HG03139 (cell line): Measurements from ENCODE around the gene ERBB3.

Source experiments
- ATAC-seq: cut with Tn5 transposase; IDR thresholded peaks from one replicate; pipeline ENCODE4 v1.9.1; 2021; ENCODE audit not compliant: unreplicated experiment

Gene ERBB3

DNA sequence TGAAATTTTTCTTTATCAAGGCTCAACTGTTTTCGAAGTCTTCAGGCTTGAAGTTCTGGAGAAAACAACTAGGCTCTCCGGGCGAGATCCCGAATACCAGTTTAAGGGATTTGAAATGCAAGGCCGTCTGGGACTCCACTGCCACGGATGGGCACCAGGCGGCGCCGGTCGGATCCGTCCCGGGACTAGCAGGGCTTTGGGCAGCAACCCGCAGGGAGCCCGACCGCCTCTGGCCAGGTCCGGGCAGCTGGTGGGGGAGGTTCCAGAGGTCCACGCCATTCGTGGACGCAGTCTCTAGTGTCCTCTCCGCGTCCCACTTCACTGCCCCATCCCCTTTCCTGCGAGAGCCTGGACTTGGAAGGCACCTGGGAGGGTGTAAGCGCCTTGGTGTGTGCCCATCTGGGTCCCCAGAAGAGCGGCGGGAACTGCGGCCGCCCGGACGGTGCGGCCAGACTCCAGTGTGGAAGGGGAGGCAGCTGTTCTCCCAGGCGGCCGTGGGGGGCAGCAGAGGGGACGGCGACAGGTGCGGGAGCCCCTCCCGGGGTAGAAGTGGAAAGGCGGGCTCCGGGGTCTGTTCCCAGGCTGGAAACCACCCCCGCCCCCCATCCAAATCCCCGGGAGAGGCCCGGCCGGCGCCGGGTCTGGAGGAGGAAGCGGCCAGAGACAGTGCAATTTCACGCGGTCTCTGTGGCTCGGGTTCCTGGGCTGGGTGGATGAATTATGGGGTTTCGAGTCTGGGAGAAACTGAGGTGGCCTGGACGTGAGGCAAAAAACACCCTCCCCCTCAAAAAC lies 838 bp upstream of the ERBB3 start:
- peak; percentile 57 for ATAC-seq

DNA sequence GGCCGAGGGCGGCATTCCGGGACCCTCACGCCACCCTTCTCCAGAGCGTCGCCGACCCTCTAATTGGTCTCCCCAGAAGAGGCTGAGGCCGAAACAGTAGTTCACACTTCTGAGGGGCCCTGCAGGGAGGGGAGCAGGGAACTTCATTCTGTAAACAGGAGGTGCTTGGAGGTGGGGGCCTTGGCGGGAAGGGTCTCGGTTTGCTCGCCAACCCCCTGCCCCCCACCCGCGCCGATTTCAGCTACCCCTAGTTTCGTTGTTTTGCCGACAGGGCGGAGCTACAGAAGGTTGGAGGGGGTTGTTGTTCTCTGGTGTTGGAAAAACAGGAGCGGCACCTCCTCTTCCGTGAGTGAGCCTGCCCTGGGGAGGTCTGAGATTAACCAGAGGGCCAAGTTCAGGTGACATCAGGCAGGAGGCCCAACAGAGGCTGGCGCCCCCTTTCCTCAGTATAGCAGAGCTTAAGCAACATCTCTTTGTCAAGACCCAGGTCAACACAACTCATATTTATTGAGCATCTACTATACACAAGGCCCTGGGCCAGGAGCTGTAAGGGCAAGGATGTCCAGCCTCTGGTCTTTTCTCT lies 682 bp downstream of the ERBB3 start:
- no peak for ATAC-seq

DNA sequence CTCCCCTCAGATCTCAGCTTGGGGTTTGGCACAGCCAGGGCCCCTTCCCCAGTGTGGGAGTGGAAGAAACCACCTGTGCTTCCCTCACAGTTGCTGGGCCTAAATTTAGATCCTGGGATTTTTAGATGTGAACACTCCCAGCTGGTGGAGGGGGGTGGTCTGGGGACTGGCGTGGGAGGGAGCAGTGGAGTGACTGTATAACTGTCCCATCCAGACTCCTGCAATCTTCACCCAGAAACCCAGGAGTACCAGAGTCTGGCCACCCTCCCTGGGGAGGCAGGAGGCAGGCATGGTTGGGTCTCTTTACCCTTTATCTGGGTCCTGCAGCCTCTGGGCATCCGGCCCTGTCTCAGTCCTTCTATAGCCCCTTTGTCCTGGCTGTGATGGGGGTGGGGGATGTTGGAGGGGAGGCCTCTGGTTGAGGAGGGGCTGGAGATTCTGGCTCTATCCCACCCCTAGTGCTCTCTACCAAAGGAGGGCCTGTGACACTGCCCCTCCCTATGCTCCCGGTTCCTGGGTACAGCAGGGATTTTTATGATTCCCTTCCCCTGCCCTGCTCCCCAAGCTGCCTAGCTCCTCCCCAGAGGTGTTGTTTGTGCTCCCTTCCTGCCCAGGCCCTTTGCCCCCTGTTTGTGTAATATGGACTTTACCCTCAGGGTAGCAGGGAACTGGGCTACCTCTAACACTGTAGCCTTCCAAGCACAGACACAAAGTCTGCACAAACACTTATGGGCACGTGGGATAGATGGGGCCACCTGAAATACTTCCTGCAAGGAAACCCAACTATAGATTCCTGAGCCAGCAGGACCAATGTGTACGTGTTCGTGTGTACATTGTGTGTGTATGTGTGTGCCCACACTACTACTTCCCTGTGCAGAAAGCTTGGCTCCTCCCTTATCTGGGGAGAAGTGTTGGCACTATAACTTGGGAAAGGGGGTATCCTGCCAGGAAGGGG lies 1.7 kb downstream of the ERBB3 start:
- ATAC-seq, result no peak

DNA sequence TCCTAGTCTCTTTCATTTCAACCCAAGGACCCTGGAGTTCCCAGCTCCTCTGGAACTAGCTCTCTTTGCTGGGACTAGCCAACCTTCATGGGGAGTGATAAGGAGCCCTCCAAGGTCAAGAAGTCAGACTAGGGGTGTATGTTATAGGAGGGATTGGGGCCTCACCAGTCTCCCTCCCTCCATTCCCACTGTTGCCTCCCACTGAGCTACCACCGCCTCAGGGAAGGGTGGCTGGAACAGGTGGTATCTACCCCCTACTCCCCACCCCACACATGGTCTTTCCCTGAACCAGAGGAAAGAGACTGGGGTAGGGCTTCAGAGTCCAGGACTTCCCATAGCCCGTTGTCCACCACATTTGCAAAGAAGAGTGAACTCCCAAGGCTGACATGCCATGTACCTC lies 2.4 kb downstream of the ERBB3 start:
- ATAC-seq, result no peak

DNA sequence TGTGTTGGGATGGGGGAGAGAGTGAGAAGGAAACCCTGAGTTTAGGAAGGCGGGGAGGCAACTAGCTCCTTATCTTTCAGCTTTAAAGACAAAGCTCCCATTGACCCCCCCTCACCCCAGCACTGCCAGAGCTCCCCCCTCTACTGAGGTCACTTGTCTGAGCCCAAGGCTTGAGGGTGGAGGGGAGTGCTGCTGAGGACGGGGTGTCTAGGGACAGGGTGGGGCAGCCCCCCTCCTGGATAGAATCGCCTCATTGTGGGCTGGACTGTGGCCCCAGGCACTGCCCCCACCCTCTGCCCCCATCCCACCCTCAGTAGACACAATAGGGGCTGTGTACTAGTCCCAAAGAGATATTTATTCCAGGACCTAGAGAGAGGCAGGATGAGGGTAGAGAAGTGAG lies 3.0 kb downstream of the ERBB3 start:
- ATAC-seq, result no peak

DNA sequence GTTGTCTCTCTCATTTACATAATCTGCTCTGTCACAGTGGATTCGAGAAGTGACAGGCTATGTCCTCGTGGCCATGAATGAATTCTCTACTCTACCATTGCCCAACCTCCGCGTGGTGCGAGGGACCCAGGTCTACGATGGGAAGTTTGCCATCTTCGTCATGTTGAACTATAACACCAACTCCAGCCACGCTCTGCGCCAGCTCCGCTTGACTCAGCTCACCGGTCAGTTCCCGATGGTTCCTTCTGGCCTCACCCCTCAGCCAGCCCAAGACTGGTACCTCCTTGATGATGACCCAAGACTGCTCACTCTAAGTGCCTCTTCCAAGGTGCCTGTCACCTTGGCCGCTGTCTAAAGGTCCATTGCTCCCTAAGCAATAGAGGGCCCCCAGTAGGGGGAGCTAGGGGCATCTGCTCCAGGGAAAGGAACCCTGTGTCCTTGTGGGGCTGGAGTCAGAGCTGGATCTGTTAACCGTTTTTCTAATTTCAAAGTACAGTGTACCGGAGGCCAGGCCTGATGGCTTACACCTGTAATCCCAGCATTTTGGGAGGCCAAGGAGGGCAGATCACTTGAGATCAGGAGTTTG lies 5.1 kb downstream of the ERBB3 start:
- ATAC-seq, result no peak

DNA sequence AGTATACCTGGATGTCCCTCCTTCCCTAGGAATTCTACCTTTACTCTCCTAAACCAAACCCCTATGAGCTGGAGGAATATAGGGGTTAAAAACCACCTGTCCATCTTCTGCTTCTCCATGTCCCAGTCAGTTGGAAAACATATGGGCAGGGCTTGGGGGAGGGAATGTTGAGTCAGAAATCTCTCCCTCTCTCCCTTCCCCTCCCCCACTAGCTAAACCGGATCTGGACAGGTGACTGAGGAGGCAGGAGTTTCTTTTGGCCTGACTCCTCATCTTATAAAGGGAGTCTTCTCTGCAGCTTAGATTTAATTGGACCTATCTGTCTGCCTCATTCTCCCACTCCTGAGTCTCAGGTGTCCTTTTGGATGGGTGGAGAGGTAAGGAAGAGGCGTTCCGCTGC lies 6.1 kb downstream of the ERBB3 start:
- ATAC-seq, result no peak

DNA sequence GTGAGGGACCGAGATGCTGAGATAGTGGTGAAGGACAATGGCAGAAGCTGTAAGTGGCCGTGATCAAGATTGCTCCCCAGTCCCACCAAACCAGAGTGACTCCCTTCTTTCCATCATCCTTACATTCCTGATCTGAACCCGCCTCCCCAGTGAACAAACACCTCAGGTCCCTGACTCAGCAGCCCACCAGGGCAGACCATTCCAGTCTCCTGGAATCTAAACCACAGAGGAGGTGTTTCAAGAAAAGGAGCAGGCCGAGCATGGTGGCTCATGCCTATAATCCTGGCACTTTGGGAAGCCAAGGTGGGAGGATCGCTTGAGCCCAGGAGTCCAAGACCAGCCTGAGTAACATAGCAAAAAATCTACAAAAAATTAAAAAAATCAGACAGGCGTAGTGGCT lies 6.6 kb downstream of the ERBB3 start:
- no peak for ATAC-seq

DNA sequence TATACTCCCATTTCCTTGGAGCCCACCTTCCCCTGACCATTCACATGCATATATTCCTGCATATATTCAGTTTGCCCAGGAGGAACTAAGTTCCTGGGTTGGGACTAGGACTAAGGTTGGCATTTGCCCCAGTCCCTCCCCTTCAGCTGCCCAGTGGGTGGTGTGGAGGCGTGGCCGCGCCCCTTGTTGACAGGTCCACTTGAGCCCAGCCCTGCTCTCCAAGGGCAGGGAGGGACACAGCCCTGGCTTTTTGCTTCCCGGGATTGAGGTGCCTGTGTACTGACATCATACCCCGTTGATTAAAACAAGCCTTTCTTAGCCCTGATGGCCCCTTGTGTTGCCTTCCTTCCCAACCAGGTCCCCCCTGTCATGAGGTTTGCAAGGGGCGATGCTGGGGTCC lies 7.3 kb downstream of the ERBB3 start:
- no peak for ATAC-seq

DNA sequence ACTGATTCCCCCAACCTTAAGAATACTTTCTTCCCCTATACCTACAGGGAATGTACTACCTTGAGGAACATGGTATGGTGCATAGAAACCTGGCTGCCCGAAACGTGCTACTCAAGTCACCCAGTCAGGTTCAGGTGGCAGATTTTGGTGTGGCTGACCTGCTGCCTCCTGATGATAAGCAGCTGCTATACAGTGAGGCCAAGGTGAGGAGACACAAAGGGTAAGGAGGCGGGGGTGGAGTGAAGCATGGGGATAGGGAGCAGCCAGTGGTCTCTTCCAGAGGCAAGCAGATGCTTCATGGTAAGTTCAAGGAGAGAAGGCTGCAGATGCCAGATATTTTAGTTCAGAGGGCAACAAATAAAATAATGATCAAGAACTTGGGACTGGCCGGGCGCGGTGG lies 17.8 kb downstream of the ERBB3 start:
- no peak for ATAC-seq

DNA sequence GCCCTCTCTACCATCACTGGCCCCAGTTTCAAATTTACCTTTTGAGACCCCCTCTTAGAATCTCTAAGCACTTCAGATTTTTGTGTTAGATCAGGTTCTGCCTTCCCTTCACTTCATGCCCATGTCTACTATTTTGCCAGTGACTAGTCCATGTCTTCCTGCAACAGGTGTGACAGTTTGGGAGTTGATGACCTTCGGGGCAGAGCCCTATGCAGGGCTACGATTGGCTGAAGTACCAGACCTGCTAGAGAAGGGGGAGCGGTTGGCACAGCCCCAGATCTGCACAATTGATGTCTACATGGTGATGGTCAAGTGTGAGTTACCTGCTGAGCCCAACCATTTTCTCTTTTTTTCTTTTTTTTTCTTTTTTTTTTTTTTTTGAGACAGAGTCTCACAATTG lies 18.6 kb downstream of the ERBB3 start:
- no peak for ATAC-seq

DNA sequence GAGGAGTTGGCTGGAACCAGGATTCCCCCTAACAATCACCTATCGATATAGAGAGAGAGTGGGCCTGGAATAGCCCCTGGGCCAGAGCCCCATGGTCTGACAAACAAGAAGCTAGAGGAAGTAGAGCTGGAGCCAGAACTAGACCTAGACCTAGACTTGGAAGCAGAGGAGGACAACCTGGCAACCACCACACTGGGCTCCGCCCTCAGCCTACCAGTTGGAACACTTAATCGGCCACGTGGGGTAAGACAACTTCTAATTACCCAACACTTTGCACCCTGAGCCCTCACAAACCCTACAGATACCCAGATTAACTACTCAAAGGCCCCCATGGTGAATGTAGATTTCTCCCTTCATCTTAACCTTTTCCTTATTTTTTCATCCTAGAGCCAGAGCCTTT lies 19.8 kb downstream of the ERBB3 start:
- no peak for ATAC-seq

DNA sequence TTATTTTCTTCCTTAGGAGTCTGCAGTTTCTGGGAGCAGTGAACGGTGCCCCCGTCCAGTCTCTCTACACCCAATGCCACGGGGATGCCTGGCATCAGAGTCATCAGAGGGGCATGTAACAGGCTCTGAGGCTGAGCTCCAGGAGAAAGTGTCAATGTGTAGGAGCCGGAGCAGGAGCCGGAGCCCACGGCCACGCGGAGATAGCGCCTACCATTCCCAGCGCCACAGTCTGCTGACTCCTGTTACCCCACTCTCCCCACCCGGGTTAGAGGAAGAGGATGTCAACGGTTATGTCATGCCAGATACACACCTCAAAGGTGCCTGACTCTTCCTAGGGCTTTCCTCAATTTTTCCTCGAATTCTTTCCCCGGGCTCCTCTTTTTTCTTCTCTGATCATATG lies 21.1 kb downstream of the ERBB3 start:
- ATAC-seq, result no peak

DNA sequence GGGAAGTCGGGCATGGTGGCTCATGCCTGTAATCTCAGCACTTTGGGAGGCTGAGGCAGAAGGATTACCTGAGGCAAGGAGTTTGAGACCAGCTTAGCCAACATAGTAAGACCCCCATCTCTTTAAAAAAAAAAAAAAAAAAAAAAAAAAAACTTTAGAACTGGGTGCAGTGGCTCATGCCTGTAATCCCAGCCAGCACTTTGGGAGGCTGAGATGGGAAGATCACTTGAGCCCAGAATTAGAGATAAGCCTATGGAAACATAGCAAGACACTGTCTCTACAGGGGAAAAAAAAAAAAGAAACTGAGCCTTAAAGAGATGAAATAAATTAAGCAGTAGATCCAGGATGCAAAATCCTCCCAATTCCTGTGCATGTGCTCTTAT lies 22.7 kb downstream of the ERBB3 start:
- no peak for ATAC-seq

DNA sequence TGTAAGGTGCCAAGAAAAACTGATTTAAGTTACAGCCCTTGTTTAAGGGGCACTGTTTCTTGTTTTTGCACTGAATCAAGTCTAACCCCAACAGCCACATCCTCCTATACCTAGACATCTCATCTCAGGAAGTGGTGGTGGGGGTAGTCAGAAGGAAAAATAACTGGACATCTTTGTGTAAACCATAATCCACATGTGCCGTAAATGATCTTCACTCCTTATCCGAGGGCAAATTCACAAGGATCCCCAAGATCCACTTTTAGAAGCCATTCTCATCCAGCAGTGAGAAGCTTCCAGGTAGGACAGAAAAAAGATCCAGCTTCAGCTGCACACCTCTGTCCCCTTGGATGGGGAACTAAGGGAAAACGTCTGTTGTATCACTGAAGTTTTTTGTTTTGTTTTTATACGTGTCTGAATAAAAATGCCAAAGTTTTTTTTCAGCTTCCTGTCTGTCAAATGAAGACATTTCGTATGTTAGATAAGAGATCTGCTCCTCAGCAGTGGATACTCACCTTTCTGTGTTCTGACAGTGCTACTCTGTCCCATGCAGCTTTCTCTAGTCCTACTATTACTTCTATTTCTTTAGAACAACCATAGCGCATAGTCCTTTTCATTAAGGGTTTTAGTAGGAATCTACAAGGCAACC lies 23.2 kb downstream of the ERBB3 start:
- no peak for ATAC-seq

DNA sequence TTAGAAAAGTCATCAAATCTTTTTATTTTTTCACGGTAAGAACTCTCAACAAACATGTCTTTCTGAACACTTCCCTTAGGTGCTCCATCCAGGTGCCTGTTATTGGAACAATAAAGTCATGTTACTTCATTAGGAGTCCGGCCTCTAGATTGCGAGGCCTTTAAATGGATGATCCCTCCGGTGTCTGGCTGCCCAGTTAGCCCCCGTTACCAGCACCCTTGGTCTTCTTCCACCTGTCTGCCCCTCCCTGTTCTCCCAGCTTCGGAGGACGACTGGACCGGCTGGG lies 23.8 kb downstream of the ERBB3 start:
- ATAC-seq, result no peak

DNA sequence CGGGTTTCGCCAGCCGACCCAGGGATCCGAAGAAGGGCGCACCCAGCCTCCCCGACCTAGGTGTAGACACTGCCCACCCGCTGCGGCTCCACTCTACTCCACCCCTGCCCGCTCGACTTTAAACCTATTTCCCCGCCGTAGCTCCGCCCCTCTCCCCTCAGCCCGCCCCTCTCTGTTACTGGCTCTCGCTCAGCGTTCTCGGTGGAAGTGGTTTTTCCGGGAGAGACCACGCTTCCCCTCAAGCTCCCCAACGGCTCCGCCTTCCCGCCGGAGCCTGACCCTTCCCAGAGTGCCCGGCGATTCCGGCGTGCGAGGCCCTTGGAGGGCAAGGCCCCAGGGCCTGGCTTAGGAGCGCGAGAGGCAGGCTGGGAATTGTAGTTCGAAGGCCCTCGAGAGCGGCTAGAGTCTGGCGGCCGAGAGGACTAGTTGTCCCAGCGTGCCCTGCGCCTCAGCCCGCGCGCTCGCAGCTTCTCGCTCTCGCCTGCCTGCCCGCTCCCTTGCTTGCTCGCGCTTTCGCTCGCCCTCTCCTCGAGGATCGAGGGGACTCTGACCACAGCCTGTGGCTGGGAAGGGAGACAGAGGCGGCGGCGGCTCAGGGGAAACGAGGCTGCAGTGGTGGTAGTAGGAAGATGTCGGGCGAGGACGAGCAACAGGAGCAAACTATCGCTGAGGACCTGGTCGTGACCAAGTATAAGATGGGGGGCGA lies 24.3 kb downstream of the ERBB3 start, which contains the start of gene PA2G4:
Gene PA2G4, plus strand, starts transcription at position 451 of the 706 bp plus-strand sequence. Its CDS starts 179 bp downstream, at position 630.
- peak; percentile 91 for ATAC-seq

DNA sequence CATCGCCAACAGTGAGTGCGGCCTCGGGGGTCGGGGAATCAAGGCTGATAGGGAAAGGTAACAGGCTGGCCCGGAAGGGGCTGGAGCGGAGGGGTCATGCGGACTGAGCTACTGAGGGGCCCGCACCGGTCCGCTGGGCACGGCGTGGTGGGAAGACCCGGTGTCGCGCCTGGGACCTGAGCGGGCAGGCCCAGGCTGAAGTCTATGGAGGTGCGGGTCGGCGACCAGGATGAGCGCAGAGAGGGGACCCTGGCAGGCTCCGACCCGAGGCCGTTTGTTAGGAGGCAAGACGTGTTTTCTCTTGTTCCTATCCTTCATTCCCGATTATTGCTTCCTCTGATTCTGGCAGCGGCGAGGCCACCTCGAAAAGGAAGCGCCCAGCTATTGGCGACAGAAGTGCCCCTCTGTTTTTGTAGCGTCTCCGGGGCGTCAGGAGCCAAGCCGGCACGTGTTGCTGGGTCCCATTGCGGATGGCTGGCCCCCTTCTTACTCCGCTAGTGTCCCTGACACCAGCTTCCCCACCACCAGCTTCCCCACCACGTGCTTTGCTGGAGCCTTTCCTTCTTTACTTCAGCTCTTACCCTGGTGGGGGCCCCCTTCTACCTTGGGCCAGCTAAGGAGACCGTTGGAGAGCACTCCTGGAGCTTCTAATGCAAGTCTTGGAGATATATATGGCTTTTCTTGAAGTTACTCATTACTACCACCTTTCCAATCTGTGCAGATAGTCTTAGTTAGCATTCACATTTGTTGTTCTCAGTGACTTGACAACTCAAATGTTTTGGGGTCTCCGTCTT lies 25.0 kb downstream of the ERBB3 start:
- no peak for ATAC-seq

DNA sequence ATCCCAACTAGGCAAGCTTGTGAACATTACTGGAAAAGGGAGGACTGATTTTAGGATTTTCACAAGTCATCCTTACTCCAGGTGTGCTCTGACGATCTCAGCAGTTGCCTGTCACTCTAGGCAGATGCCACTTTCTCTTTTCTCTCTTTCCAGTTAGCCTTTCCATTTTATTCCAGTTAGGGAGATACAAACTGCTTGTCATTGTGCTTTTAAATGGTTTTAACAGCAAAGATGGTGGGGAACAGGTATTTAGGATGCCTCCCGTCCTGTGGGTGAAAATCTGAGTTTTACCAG lies 25.6 kb downstream of the ERBB3 start:
- no peak for ATAC-seq

DNA sequence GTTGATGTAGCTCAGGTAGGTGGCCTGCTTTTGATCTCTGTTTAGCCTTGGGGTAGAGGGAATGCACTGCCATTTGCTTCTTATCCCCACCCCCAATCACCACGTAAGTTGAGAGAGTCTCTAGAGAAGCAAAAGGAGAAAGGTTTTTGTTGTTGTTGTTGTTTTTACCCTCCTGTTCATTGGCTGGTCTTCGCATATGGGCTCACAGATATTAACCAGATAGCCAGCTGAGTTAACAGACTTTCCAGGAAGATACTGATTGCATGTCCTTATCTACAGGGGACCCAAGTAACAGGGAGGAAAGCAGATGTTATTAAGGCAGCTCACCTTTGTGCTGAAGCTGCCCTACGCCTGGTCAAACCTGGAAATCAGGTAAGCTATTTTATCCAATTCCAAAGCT lies 27.3 kb downstream of the ERBB3 start:
- ATAC-seq, result no peak
